Nephron (organoid): ENCODE measurements around the gene GOLT1A.

Experiments used
- H3K27ac Mint-ChIP-seq, 3 experiments: 2 replicates each; pipeline ENCODE4 v1.8.0; 2020; ENCODE audit warnings: mixed read lengths in 3 of 3, mild to moderate bottlenecking in 2 of 3, moderate library complexity in 1 of 3
- H3K27me3 Mint-ChIP-seq: 2 replicates; pipeline ENCODE4 v1.8.0; 2021; ENCODE audit warnings: low read depth, mild to moderate bottlenecking, moderate library complexity, mixed read lengths
- H3K36me3 Mint-ChIP-seq: 2 replicates; pipeline ENCODE4 v1.8.0; 2020; ENCODE audit warnings: low read depth, mixed read lengths
- H3K4me1 Mint-ChIP-seq: 2 replicates; pipeline ENCODE4 v1.8.0; 2020; ENCODE audit warnings: mixed read lengths
- H3K4me3 Mint-ChIP-seq, 3 experiments: 2 replicates each; pipeline ENCODE4 v1.8.0; 2020; ENCODE audit warnings: mild to moderate bottlenecking in 3 of 3, mixed read lengths in 3 of 3, moderate library complexity in 2 of 3
- H3K9me3 Mint-ChIP-seq: 2 replicates; pipeline ENCODE4 v1.8.0; 2020; ENCODE audit warnings: mixed read lengths
- TF ChIP-seq, protein P1 (sequence below), 3 experiments: fragments of 200-600 bp; sonication (generic); IDR thresholded peaks; one replicate each; pipeline ENCODE4 v1.5.0; 2021; ENCODE audit warnings: antibody characterized with exemption in 3 of 3; ENCODE audit not compliant: unreplicated experiment in 3 of 3

Gene GOLT1A

GRCh38 chr1:204161609-204162493 lies 51.9 kb downstream of the GOLT1A start:
- TF ChIP-seq, protein P1, sequence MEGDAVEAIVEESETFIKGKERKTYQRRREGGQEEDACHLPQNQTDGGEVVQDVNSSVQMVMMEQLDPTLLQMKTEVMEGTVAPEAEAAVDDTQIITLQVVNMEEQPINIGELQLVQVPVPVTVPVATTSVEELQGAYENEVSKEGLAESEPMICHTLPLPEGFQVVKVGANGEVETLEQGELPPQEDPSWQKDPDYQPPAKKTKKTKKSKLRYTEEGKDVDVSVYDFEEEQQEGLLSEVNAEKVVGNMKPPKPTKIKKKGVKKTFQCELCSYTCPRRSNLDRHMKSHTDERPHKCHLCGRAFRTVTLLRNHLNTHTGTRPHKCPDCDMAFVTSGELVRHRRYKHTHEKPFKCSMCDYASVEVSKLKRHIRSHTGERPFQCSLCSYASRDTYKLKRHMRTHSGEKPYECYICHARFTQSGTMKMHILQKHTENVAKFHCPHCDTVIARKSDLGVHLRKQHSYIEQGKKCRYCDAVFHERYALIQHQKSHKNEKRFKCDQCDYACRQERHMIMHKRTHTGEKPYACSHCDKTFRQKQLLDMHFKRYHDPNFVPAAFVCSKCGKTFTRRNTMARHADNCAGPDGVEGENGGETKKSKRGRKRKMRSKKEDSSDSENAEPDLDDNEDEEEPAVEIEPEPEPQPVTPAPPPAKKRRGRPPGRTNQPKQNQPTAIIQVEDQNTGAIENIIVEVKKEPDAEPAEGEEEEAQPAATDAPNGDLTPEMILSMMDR (IDR thresholded peaks at IDR 0.05; ENCODE audit: unreplicated experiment in 3 of 3): no peak
- Mint-ChIP-seq H3K27me3 (peaks cover 26% of the 10 kb centered on the region), H3K36me3 (no peaks in the 10 kb centered on the region), H3K27ac (no peak overlapping the region), H3K4me3 (no peak overlapping the region), H3K4me1 (peaks cover 7% of the 10 kb centered on the region), H3K9me3 (no peaks in the 10 kb centered on the region)

DNA sequence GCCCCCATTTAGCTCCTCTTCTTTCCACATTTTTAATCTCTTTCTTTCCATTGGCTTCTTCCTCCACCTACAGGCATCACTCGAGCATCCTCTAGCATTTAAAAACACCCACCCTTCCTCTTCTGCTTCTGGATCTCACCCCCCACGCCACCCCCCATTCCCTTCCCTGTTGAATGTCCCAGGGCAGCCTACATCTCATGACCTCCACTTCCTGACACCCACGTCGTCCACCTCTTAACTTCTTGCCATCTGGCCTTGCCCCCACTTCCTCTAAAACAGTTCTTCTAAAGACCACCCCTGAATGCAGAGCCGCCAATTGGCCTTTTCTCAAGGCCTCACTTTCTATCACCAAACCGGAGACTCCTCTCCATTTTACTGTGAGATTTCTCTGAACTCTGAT lies 55.8 kb downstream of the GOLT1A start:
- peaks cover 44% of the 10 kb centered on the region for H3K27me3 Mint-ChIP-seq
- H3K4me3 Mint-ChIP-seq: peak overlapping the region in 1 of 3 experiments; percentile 8
- TF ChIP-seq, protein P1 (IDR thresholded peaks at IDR 0.05; ENCODE audit: unreplicated experiment in 3 of 3): no peak
- peaks cover 7% of the 10 kb centered on the region for H3K4me1 Mint-ChIP-seq
- H3K27ac Mint-ChIP-seq: peak overlapping the region in 2 of 3 experiments; percentile 37 to 73
- no peaks in the 10 kb centered on the region for H3K9me3 Mint-ChIP-seq
- no peaks in the 10 kb centered on the region for H3K36me3 Mint-ChIP-seq

DNA sequence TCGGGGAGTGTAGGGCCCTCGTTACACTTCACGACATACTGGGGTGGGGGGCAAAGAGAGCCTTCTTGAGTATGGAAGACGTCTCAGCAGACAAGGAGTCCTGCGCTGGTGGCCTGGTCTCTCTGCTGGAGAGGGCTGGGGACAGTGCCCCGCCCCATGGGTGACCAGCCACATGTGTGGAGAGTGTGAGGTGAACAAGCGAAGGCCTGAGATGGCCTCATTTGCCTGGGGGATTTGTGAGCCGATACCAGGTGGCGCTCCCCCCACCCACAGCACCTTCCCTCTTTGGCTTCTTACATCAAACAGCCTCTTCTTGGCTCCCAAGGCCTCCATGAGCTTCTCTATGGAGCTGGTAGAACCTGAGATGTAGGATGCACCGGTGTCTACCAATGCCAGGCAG lies 57.9 kb downstream of the GOLT1A start:
- TF ChIP-seq, protein P1 (IDR thresholded peaks at IDR 0.05; ENCODE audit: unreplicated experiment in 3 of 3): no peak
- no peaks in the 10 kb centered on the region for H3K36me3 Mint-ChIP-seq
- no peak overlapping the region for H3K27ac Mint-ChIP-seq
- H3K4me3 Mint-ChIP-seq: no peak overlapping the region
- H3K27me3 Mint-ChIP-seq: peaks cover 34% of the 10 kb centered on the region
- no peaks in the 10 kb centered on the region for H3K9me3 Mint-ChIP-seq
- H3K4me1 Mint-ChIP-seq: peaks cover 7% of the 10 kb centered on the region

DNA sequence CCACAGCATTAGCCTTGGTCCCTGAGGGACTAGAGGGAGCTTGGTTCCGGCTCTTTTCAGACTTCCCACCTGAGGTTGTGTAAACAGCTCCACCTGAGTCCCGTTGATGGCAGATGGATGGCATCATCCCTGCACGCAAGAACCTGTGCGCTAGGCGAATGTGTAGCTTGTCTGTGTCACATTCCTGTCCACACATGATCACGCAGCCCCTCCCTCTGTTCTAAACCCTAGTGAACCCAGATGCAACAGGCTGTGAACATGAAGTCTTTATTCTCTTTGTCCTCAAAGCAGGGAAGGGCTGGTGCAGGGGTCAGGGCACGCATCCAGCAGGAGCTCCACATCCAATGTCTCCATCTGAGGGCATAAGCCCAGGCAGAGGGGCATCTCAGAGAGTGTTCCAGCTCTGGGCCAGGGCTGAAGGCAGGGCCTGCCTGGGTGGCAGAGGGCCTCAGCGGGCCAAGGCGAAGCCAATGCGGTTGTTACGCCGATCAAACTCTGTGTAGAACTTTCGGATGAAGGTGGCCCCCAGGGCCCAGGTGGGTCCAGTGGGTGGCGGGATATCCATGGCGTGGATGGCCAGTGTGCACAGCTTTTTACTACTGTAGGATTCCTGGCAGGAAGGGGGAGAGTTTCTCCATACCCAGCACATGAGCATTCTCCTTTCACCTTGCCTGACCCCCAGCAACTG lies 59.1 kb downstream of the GOLT1A start:
- H3K9me3 Mint-ChIP-seq: no peaks in the 10 kb centered on the region
- H3K4me3 Mint-ChIP-seq: peak overlapping the region; percentile 55 to 79 (median 67)
- H3K27ac Mint-ChIP-seq: no peak overlapping the region
- peaks cover 31% of the 10 kb centered on the region for H3K27me3 Mint-ChIP-seq
- TF ChIP-seq, protein P1 (IDR thresholded peaks at IDR 0.05; ENCODE audit: unreplicated experiment in 3 of 3): no peak
- no peaks in the 10 kb centered on the region for H3K36me3 Mint-ChIP-seq
- H3K4me1 Mint-ChIP-seq: peaks cover 14% of the 10 kb centered on the region

GRCh38 chr1:204153667-204154066 lies 60.1 kb downstream of the GOLT1A start:
- TF ChIP-seq, protein P1 (IDR thresholded peaks at IDR 0.05; ENCODE audit: unreplicated experiment in 3 of 3): no peak
- H3K27me3 Mint-ChIP-seq: peaks cover 31% of the 10 kb centered on the region
- H3K27ac Mint-ChIP-seq: peak overlapping the region in 1 of 3 experiments; percentile 18
- H3K9me3 Mint-ChIP-seq: no peaks in the 10 kb centered on the region
- H3K36me3 Mint-ChIP-seq: no peaks in the 10 kb centered on the region
- H3K4me1 Mint-ChIP-seq: peaks cover 19% of the 10 kb centered on the region
- peak overlapping the region in 2 of 3 experiments; percentile 35 to 79 for H3K4me3 Mint-ChIP-seq
